CD4-positive, alpha-beta T cell treated with Interleukin-15 for 1 hour (primary cell): Measurements from ENCODE around the gene LAIR2.

Experiments
- DNase-seq: peaks from one replicate; pipeline ENCODE4 v3.0.0-alpha.2; 2020

Gene LAIR2

DNA sequence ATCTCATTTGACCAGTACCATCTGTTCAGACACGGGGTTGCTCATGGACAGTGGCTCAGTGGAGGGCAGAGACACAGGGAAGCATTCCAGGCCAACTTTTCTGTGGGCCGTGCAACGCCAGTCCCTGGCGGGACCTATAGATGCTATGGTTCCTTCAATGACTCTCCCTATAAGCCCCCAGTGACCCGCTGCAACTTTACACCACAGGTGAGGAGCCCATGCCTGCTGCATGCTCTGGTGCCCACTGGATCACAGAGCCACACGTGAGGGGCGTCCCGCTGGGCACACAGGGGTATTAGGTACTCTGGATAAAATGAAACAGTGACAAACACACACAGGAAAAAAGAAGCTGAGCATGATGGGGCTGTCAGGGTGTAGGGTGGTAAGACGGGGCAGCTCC is 34.3 kb downstream of the LAIR2 start:
- no peak for DNase-seq

DNA sequence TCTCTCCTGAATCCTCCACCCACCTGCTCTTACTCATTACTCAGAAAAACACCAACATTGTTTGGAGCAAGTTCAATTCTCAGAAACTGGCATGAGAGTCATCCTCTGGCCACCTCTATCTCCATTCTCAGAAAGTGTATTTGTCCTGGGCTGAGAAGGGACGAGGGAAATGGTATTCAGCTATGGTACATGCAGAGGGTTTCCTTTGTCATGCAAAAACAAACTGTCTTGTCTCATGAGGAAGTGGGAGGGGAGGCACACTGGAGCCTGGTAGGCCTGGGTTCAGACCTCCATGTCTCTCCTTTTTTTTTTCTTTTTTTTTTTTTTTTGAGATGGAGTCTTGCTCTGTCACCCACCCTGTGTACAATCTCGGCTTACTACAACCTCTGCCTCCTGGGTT is 39.1 kb downstream of the LAIR2 start:
- no peak for DNase-seq

DNA sequence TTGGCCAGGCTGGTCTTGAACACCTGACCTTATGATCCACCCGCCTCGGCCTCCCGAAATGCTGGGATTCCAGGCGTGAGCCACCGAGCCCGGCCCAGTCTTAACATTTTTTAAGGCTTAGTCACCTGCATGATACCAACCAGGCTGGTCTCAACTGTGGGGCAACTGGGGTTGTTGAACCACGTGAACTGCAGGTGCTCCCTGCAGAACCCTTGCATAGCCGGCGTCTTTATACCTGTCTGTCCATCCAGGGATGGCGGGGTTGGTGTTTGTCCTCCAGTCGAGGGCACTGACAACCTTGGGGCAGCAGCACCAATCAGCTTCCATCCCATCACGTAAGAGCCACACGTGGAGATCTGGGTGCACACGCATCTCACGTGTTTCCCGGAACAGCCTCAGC is 46.2 kb downstream of the LAIR2 start:
- no peak for DNase-seq

DNA sequence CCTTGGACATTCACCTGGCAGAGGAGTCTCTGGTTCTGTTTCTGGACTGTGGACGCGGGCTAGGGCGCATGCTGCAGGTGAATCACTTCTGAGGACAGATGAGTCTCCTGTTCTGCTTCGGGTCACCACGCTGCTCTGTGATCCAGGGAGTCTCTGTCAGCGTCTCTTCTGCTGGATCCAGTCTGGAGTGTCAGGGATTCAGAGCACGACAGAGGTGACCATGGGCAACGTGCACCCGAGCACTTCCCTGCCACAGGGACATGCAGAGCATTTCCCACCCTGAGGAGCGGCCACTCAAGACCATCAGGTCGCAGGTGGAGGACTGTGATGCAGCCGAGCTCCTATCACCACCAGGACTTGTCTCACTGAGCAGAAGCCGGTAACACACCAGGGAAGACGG is 46.6 kb downstream of the LAIR2 start:
- no peak for DNase-seq

DNA sequence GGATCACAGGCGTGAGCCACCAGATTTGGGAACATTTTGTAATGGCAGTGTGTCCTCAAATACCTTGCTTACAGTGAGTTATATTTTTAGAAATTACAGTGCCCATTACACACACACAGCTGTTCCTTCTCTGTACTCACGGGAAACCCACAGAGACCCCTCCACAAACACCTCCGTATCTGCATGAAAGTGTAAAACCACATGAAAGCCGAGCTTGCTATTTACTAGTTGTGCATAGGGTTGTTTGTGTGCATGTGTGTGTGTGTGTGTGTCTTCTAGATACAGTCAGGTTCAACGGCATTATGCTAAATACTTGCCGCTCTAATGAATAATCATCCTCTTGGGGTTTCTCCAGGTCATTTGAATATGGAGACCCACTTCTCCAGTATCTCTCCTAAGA is 48.7 kb downstream of the LAIR2 start:
- peak; percentile 41 for DNase-seq

DNA sequence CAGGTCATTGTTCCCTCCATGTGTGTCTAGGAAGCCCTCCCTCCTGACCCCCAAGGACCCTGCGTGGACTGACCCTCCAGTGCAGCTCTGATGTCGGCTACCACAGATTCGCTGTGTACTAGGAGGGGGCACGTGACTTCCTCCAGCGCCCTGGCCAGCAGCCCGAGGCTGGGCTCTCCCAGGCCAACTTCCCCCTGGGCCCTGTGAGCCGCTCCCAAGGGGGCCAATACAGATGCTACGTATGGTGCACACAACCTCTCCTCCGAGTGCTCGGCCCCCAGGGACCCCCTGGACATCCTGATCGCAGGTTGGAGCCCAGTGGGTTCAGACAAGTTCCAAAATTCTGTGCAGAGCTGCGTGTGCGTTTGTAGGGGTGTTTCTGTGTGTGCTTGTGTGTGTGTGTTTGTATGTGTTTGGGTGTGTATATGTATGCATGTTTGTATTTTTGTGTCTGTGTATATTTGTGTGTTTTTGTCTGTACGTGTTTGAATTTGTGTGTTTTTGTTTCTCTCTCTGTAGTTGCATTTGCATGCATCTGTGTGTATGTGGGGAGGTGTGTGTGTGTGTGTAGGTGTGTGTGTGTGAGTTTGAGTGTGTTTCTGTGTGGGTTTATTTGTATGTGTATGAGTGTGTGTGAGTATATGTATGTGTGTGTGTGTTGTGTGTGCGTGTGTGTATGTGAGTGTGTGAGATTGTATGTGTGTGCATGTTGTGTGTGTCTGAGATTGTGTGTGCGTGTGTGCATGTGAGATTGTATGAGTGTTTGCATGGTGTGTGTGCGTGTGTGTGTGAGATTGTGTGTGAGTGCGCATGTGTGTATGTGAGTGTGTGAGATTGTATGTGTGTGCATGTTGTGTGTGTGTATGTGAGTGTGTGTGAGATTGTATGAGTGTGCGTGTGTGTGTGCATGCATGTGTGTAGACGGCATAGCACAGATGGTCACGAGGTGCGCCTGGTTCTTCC is 49.6 kb downstream of the LAIR2 start:
- DNase-seq: no peak

DNA sequence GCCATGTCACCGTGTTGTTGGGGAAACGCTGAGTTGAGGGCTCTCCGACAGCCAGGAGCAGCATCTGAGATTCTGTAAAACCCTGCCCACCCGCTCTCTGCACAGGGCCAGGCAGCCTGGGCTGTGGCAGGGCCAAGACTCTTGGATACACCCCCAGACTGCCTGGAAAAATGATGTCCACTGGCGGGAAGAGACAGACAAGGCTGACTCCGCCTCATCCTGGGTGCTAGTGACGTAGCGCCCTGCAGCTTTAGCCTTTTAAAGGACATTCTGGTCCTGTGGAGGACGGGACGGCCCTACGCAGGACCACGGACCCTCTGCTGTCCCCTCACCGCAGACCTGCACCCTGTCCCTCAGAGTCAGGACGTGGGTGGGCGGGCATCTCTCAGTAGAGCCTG is 50.3 kb downstream of the LAIR2 start:
- DNase-seq: no peak

DNA sequence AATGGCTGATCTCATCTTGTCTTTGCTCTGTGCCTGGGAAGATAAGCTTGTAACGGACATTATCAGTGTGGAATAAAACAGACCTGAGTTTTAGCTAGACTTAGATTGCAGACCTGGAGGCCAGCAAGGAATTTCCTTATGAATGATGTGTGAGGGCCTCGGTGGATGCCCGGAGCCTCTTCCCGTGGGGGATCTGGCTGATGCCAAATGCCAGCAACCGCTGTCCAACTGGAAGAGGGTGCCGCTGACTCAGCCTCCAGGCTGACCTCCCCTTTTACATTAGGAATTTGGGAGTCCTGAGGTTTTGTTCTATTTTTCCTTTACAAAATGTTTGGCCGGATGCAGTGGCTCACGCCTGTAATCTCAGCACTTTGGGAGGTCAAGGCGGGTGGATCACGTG is 51.4 kb downstream of the LAIR2 start:
- no peak for DNase-seq

DNA sequence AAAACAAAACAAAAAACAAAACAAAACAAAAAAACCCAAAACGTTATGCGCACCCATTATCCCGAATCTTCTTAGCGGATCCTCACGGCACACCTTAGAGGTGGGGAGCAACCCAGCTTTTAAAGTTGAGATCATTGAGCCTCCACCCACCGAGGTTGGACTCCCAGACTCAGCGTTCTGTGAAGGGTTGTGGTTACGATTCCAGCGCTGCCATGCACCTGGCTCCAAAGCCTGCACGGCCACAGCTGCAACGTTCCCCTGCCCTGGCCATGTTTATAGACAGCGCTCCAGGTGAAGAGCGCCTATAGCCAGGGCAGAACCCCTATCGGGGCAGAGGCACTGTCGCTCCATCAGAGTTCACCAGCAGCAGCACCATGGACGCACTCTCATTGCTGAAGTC is 52.3 kb downstream of the LAIR2 start:
- no peak for DNase-seq

DNA sequence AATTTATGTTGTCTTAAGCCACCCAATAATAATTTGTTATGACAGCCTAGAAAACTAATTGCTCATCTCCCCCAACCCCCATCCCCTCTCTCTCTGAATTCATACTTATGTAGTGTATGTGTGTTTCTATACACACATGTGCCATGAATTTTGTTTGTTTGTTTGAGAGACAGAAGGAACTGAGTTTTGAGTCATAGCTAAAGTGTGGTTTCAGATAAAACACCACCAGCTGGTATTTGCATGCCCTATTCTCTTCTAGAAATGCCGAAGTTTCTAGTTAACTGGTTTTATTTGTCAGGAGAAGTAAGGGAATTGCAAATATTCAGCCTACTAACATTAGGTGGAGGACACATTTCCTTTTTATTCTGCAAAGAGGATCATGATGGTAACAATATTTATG is 53.6 kb downstream of the LAIR2 start:
- no peak for DNase-seq

DNA sequence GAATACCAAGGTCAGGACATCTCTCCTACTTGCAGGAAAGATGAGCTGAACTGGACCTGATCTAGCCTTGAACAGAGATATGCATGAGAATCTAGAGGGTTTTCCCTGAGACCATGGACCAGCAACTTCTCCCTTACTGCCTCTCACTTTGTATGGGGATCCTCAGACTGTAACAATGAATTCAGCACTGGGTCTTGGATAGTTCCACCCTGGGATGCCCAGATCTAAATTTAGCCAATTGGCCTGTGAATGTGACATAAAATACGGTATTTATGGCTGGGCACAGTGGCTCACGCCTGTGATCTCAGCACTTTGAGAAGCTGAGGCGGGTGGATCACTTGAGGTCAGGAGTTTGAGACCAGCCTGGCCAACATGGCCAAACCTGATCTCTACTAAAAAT is 55.7 kb downstream of the LAIR2 start:
- no peak for DNase-seq
